Stimulated activated CD4-positive, alpha-beta T cell treated with anti-CD3 and anti-CD28 coated beads, Interleukin-2, amount 100 ng/mL, for 24 hours (primary cell): ENCODE results near the gene PTGR3.

Experiments used
- DNase-seq, 2 donors: peaks; one replicate each; pipeline ENCODE4 v3.0.0-alpha.2; 2020

The PTGR3 gene

DNA sequence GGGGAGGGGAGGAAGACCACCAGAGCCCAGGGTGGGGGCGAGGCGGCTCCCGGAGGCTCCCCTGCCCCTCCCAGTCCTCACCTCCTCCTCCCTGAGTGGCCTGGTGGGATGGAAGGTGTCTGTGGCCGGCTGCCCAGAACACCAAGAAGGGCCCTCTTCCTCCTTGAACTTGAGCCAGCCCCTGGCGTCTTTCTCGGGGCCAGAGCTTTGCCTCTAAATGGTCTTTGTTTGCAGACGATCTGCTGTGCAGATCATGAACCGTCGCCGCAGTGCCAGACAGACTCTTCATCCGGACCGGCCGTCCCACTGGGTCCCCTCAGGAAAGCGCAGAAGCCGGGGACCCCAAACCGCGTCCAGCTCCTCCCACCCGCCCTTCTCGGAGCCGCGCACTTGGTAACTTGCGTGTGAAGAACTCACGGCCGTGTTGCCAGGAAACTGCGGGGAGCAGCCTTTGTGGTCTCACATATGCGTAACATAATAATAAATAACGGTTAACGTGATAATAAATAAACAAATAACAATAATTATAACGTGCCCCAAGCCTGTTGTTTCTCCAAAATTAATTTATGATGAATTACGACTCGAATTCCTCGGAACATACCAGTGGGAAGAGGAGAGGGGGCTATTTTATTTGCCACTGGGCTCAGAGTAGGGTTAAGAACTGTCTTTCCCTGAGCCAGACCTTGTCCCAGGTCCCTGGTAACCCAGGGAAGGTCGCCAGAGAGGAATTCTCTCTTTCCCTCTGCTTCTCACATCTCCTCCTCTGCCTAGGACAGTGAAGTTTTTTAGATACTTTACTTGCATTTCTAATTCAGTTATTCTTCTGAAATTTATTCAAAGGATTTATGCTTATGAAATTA, 41.0 kb downstream of the PTGR3 start:
- DNase-seq, result no peak

DNA sequence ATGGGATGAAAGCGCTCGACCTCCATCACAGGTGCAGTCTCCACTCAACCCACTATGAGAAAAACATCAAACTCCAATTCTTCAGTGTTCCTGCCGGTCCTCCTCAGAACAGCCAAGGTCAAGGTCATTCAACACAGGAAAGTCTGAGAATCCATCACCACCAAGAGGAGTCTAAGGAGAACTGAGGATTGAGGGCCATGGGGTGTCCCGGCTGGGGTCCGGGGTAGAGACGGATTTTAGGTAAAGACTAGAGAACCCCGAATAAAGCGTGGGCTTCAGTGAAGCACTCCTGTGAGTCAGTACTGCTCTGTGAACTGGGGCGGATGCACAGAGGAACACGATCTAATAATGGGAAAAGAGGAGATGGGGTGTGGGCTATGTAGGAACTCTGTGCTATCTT, 41.8 kb downstream of the PTGR3 start:
- DNase-seq, result no peak

DNA sequence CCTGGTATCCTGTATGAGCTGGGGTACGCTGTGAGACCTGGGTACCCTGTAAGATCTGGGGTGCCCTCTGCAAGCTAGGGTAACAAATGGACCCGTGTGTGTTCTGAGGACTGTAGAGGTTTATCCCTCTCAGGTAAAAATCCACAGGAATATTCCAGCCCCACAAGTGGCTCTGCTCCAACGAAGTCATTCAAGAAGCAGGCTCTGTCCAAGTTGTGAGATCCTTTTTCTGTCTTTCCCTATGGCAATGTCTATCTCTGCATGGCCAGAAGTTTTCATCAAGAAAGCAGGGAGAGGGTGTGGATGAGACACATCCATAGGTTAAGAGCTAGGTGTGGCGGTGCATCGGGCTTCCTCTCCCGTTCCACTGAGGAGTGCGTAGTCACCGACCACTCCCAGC, 43.0 kb downstream of the PTGR3 start:
- DNase-seq, result no peak

DNA sequence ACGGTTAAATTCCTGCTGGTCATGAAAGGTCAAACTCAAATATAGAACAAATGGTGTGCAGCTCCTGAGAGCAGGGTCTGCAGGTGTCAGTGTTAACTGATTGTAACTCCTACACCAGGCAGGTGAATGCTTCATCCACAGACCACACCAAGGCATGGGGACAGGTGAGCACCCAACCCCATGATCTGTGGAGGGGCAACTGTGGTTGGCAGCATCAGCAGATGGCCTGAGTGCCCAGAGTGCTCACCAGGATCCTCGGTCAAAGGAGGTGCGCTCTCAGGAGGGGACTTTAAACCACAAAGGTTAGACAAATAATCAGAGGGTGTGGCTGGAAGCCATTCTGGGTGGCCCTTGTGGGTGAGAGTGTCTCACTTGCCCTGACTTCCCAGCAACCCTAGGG, 44.5 kb downstream of the PTGR3 start:
- DNase-seq, result no peak

DNA sequence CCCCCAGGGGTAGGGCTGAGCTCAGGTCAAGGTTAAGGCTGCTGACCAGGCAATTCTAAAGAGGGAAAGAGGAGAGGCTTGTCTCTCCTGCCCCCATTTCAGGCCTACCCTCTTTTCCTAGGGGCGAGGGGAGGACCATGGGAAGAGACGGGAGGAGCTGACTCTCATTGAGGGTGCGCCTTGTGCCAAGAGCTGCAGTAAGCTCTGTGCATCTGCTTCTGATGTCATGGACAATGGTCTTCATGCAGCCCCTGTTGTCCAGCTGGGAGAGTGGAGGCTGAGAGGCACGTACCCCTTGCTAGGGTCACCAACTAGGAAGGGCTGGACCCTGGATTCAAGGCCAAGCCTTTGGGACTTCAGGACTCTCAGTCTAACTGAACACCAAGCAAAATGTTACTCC, 45.2 kb downstream of the PTGR3 start:
- DNase-seq, result no peak

DNA sequence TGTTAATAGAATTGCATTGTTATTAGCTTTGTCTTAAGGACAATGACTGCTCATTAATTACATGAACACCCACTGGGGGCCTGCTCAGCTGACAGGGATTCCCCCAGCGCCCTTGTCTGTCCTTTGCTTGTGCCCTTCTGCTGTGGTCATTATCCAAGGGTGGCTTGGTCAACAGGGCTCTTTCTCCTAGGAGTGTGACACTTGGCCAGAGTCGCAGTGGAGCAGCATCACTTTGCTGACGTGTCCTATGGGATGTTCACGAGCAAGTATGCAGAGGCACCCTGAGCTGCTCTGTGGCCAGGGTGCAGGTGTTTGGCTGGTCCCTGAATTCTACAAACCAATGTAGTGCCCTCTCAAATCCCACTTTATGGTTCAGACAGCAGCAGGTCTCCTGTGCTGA, 46.0 kb downstream of the PTGR3 start:
- DNase-seq, result no peak

DNA sequence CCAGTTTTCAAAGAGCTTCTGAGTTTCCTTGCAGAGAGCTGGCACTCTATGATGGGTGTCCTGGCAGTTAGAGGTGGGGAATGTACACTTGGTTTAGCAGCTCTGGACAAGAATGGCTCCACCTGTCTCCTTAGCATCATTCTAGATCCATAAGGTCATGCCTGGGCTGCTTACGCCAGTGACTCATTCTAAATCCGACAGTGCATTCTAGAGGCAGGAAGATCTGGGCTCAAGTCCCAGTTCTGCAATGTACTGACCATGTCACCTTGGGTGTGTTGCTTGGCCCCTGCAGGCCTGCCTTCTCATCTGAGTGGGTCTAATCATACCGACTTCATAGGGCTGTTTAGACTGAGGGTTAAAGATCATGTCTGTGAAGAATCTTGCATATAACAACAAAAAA, 46.5 kb downstream of the PTGR3 start:
- no peak for DNase-seq

DNA sequence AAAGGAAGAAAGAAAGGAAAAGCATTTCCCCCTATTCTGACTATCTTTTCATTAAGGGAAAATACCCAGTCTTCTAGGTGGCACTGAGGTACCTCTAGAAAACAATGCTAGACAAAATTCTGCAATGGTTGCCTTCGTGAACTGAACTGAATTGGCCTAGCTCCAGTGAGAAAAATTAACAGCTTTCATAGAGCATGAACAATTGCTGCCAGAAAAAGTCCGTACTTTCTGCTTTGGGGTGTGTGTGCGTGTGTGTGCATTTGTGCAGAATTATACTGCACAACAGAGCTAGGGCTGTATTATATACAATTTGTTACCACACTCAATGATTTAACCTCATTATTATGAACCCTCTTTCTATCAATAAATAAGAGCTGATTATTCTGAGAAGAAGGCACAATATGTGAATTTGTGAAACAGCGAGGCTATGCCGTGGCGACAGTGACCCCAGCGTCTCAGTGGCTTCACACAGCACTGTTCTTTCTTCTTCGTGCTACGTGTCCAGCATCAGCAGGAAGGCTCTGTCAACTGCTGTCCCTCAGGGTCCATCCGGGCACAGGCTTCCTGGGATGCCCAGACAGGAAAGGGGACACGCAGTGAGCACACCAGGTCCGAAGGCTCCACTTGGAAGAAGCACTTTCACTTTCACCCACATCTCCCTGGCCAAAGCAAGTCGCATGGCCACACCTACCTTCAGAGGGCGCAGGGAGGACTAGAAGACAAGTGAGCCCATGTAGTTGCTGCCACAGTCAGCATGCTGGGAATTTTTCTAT, 47.5 kb downstream of the PTGR3 start:
- no peak for DNase-seq

DNA sequence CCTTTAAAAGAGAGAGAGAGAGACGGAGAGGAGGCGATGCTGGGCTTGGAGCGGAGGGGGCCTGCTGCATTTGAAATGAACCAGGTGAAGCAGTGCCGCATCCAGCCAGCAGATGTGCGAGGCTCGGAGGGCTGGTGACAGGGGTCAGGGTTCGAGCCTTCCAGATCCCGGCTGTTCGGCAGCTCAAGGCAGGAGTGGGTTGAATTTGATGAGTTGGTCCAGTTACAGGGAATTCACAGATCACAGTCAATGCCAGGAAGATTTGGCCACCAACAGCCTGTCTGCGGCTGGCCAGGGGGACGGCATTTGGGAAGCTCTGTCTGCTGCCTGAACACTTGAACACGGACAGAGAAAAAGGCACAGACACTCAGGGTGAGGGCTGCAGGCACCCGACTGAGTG, 48.6 kb downstream of the PTGR3 start:
- no peak for DNase-seq

DNA sequence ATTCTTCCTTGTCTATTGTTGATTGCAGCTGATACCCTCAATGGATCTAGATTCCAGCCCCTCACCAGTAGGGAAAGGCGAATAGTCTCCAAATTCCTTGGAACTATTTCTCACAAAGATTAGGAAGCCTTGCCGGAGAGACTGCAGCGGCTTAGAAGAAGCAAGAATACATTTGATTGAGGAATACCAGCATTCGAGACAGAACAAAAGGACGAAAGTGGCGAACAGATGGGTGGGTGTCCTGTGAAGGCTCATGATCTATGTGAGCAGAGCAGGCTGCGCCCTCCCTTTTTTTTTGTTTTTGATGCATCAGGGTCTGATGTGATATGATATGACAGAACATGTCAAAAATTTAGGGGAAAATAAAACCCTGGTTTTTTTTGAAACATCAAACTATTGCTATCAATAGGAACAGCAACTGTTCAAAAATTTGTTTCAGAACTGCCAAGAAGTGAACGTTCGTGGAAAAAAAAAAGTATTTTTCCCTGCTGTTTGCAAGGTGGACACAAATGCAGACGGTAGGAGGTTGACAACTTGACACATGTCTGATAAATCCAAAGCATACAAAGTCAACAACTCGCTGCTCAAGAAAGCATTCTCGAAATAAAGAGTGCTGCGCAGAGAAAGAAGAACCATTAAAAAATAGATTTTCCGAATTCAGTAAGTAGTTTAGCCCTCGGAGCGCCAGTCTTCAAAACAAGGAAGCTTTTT, 49.1 kb downstream of the PTGR3 start:
- no peak for DNase-seq

DNA sequence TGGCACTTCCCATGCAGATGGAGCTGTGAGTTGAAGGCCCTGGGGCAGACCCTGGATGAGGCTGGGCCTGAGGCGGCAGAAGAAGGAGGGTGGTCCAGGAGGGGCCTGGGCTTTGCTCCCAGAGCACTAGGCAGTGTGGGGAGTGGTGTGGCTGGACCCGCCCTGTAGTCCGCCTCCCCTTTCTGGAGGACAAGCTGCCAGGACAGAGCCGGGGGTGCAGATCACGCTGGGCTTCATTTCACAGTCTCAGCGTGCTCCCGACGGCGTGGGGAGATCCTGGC, 49.8 kb downstream of the PTGR3 start:
- DNase-seq, result no peak
